Activated T-cell treated with anti-CD3 and anti-CD28 coated beads for 1 hour (primary cell): ENCODE measurements around the gene COG3.

Source experiments
- DNase-seq: peaks from one replicate; pipeline ENCODE4 v3.0.0-alpha.2; 2020; ENCODE audit warnings: low read depth

The COG3 gene

DNA sequence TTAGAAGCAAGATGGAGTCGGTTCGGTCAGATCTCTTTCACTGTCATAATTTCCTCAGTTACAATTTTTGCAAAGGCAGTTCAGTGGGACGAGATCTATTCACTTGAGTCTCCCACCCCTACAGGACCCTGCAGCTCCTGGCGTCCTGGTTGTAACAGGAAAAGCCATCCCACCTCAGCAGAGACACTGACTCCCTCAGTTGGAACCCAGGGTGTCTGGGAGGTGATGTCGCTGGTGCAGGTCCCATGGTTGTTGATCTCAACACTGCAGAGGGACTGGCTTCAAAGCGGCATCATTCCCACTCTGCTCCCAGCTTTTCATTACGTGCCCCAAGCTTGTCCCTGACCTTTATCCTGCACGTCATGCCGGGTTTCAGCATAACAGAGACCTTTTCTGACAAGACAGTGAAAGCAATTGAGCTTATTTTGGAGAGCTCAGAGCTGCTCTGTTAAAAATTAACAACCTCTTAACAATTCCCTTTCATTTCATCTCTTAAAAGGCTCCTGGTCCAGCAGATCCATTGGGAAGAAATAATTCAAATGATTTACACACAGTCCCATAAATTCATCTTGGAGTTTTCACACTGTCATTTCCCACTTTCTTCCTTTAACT lies 17.6 kb upstream of the COG3 start:
- no peak for DNase-seq

DNA sequence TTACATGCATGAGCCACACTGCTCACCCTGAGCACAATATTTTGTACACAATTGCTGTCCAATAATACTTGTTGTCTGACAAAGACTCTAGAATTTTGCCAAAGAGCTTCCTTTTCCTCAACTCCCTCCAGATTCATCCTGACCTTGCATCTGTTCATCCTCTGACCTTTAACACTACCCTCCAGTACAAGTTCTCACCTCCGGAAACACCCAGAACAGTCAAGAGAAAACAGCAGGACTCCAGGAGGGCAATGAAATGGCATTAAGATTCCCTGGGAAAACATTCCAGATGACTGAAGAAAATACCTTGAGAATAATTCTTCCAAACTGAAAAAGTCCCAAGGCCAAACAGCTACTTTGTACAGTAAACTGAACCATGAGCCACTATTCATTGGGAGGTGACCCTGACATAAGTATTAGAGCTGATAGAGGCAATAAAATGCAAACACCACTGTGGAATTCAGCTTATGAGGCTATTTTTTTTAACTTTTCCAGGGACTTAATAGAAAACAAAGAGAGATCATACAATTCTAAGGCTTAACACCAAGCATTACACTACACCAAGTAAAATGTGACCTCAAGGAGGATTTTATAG lies 15.7 kb upstream of the COG3 start:
- no peak for DNase-seq

DNA sequence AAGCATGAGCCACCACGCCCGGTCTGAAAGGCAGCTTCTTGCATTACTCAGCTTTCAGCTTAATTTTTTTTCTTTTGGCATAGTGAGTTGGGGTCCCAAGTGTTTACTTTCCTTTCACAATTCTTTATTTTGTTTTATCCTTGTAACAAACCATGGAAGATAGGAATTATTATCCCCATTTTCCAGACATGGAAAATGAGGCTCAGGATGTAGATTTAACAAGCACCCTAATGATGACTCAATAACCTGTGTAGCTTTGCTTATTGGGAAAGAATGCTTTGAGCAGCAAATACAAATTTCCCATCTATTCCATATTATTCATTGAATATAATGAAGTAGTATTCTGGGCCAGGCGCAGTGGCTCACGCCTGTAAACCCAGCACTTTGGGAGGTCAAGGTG lies 13.5 kb upstream of the COG3 start:
- DNase-seq, result no peak

DNA sequence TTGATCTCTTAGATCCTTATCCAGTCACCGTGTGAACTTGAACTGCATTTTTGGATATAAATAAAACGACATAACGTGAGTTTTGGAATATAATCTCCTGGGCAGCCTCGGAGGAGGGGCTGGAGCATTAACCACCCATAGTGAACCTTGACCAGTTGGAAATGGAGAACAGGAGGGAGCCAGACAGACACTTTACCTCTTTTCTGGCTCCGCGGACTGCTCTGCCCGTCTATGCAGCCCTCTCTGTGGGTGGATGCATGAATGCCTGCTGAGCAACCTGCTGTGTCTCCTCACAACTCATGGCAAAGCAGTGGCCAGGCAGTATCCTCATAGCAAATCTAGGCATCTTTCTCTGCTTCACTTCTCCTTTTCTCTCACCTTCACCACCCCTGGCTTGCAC lies 10.5 kb upstream of the COG3 start:
- no peak for DNase-seq

- no peak for DNase-seq
These were observed 8.4 kb upstream of the COG3 start for GRCh38 chr13:45456196-45456972.

DNA sequence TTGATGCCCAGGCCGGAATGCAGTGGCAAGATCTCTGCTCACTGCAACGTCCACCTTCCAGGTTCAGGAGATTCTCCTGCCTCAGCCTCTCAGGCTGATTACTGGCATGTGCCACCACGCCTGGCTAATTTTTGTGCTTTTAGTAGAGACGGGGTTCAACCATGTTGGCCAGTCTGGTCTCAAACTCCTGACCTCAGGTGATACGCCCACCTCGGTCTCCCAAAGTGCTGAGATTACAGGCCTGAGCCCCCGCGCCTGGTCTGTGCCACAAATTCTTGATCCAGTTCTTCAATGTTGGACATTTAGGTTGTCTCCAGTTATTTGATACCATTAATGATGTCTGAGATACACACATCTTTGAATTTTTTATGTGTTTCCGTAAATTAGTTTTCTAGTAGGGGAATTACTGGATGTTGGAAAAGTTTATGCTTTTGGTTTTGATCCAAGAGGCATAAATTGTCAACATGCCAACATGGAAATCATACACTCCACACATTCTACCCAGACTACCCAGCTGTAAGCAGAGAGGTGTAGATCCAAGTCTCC lies 525 bp upstream of the COG3 start:
- DNase-seq, result no peak

DNA sequence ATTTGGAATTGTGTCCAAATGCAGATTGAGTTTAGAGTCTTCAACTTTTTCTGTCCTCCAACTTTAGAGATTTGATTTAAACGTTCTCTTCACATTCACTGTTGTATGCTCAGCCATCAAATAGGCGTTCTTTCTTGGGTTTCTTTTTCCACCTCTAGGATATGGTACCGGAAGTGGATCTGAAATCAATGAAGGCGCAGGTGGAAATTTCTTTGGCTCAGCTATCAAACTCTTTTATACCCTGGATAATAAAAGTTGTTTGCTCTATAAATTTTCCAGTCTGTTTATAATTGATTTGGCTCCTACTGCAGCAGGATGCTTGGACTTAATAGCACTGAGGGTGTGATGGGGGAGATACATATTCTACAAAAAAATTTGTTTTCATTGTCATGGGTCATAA lies 1.6 kb downstream of the COG3 start:
- DNase-seq, result no peak

GRCh38 chr13:45468635-45469034 lies 3.9 kb downstream of the COG3 start:
- DNase-seq, result no peak

GRCh38 chr13:45472171-45472705 lies 7.5 kb downstream of the COG3 start:
- DNase-seq, result no peak

DNA sequence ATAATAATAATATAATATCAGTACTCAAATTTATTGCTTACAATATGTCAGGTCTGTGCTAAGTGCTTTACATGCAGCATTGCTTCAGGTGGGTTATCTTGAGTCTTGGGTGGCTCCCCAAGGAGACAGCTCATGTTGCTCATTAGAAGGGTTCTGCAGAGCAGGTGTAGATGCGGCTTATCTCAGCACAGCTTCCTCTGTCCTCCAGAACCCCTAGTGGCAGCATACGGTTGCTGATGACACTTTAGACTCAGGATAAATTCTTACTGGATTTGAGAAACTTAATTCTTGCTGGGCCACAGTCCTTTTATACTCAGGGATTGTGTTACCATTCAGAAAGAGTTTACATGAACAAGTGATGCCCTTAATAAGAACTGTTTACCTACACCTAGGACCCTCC lies 8.9 kb downstream of the COG3 start:
- no peak for DNase-seq

DNA sequence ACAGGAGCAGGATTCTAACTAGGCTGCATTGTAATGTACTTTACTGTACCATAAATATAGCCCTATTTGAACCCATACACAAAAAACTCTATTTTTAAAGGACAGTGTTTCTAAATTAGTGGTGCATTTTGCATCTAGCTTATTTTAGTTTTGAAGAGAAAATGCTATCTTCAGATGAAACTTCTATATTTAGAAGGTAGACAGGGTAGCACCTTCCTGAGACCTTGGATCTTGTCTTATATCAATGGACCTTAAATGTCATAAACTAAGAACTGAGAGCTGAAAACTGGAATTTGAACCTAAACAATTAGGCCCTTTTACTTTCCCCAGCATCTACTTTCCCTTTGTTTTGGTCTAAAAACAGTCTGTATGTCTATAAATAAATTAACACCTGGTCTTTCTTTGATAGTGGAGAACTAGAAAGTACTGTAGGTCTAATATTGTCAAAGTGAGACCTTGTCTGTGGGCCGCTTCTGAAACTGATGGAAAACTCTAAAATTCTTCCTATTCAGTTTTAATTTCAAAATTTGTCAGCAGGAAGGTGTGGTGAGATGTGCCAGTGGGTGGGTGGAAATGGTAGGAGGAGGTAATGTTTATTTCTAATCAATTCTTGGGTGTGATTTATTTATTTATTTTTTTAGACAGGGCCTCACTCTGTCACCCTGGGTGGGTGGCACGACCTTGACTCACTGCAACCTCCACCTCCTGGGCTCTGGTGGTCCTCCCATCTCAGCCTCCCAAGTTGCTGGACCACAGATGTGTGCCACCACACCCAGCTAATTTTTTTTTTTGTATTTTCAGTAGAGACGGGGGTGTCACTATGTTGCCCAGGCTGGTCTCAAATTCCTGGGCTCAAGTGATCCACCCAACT lies 10.1 kb downstream of the COG3 start:
- no peak for DNase-seq

- DNase-seq, result no peak
These were observed 14.9 kb downstream of the COG3 start for GRCh38 chr13:45479661-45480060.

- no peak for DNase-seq
These were observed 16.9 kb downstream of the COG3 start for GRCh38 chr13:45481688-45482087.

GRCh38 chr13:45482571-45483173 lies 17.9 kb downstream of the COG3 start:
- DNase-seq, result no peak

GRCh38 chr13:45487604-45488003 lies 22.9 kb downstream of the COG3 start:
- DNase-seq, result no peak

DNA sequence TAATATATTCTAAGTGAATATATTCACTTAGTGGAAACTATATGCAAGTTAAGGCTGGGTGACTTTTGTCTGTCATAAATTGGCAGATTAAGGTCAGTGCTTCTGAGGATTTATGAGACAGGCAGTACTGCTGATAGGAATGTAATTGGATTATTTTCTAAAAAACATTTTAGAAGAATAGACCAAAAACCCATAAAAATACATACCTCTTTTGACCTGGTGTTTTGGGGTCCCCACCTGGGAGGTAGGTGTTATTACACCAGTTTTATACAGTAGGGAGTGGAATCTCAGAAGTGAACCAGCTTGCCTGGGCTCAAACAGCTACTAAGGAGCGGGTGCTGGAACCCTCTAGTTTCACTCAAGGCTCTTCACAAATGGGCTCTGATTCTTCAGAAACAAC lies 25.3 kb downstream of the COG3 start:
- no peak for DNase-seq

DNA sequence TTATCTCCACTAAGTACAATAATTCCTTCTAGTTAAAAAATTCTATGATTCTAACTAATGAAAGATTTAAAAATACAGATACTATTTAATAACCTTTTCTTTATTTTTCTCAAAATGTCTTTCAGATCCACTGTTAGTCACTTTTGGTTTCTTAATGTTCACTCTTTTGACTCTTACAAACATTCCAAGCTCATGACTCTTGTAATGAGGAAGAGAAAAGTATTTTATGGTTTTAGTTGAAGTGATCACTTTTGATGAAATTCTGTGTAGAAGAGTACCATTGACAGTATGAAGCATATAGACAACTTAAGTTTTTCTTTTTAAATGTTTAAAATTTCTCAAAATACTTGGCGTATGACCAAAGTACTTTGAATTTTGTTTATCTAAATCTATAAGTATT lies 27.8 kb downstream of the COG3 start:
- DNase-seq, result no peak

GRCh38 chr13:45496942-45497341 lies 32.2 kb downstream of the COG3 start:
- DNase-seq, result no peak

- DNase-seq, result no peak
These were observed 35.9 kb downstream of the COG3 start for GRCh38 chr13:45500492-45501174.

DNA sequence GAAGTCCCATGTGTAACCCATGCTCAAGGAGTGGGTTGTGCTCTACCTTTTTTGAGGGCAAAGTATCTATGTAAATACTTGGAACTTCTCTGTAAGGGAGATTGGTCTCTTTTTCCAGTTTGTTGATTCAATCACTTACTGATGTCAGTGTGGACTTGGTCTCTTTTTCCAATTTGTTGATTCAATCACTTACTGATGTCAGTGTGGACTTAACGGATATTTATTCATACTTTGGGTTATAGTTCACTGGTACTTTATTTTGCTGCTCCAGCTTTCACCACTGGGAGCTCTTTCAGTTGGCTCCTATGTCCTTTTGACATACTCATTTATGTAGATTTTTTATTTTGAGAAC lies 36.4 kb downstream of the COG3 start:
- DNase-seq, result no peak

GRCh38 chr13:45503658-45504057 lies 38.9 kb downstream of the COG3 start:
- DNase-seq, result no peak
